NCI-H345 treated with DMSO at 0.1 percent for 48 hours (cell line): Measurements from ENCODE around the gene TIMM29.

Experiments used
- DNase-seq: peaks from one replicate; lab custom pipeline; 2025; ENCODE audit not compliant: unreplicated experiment; lab: John Stamatoyannopoulos, UW

TIMM29 gene

GRCh38 chr19:10911579-10912363 is 16.8 kb upstream of the TIMM29 start:
- no peak for DNase-seq

DNA sequence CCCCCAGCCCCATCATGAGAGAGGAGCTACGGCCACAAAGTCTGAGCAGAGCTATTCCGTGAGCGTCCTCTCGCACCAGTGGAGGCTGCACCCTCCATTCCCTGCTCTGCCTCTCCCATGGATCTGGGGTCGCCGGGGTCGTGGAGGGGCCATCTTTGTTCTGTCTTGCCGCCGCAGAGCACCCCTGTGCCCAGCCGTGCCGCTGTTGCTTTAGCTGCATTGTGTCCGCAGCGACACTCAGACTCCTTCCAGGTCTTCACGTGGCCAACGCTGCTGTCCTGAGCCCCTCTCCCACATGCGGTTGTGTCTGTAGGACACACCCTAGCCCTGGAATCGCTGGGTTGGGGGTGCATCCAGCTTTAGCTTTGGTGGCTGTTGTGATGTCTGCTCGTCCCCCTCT is 16.0 kb upstream of the TIMM29 start:
- DNase-seq, result no peak

GRCh38 chr19:10913716-10914340 is 14.8 kb upstream of the TIMM29 start:
- DNase-seq, result no peak

- DNase-seq, result no peak
Observed at GRCh38 chr19:10915130-10916091, 13.2 kb upstream of the TIMM29 start.

DNA sequence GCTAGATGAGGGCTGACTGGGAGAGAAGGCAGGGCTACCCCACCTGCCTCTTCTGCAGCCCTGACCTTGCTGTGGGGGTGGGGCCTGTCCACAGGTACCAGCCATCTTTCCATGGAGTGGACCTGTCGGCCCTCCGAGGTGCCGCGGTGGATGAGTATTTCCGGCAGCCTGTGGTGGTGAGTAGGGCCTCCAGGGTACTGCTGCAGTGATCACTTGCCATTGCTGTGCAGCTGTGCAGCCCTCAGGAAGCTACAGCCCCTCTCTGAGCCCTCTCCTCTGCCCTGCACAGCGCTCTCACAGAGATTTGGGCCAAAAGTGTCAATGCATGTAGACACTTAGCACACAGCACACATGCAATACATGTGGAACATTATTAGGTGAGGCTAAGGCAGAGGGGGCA is 12.0 kb upstream of the TIMM29 start:
- DNase-seq, result no peak

- DNase-seq, result no peak
Observed at GRCh38 chr19:10918359-10918758, 10.3 kb upstream of the TIMM29 start.

GRCh38 chr19:10919352-10920287 is 9.0 kb upstream of the TIMM29 start:
- DNase-seq, result no peak

- no peak for DNase-seq
Observed at GRCh38 chr19:10920288-10920655, 8.3 kb upstream of the TIMM29 start.

- DNase-seq, result no peak
Observed at GRCh38 chr19:10920781-10921180, 7.8 kb upstream of the TIMM29 start.

GRCh38 chr19:10921199-10921909 is 7.3 kb upstream of the TIMM29 start:
- no peak for DNase-seq

DNA sequence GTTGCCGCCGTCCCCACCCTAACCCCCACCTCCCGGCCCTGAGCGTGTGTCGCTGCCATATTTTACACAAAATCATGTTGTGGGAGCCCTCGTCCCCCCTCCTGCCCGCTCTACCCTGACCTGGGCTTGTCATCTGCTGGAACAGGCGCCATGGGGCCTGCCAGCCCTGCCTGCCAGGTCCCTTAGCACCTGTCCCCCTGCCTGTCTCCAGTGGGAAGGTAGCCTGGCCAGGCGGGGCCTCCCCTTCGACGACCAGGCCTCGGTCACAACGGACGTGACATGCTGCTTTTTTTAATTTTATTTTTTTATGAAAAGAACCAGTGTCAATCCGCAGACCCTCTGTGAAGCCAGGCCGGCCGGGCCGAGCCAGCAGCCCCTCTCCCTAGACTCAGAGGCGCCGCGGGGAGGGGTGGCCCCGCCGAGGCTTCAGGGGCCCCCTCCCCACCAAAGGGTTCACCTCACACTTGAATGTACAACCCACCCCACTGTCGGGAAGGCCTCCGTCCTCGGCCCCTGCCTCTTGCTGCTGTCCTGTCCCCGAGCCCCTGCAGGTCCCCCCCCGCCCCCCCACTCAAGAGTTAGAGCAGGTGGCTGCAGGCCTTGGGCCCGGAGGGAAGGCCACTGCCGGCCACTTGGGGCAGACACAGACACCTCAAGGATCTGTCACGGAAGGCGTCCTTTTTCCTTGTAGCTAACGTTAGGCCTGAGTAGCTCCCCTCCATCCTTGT is 6.5 kb upstream of the TIMM29 start:
- no peak for DNase-seq

- no peak for DNase-seq
Observed at GRCh38 chr19:10922638-10923014, 6.0 kb upstream of the TIMM29 start.

DNA sequence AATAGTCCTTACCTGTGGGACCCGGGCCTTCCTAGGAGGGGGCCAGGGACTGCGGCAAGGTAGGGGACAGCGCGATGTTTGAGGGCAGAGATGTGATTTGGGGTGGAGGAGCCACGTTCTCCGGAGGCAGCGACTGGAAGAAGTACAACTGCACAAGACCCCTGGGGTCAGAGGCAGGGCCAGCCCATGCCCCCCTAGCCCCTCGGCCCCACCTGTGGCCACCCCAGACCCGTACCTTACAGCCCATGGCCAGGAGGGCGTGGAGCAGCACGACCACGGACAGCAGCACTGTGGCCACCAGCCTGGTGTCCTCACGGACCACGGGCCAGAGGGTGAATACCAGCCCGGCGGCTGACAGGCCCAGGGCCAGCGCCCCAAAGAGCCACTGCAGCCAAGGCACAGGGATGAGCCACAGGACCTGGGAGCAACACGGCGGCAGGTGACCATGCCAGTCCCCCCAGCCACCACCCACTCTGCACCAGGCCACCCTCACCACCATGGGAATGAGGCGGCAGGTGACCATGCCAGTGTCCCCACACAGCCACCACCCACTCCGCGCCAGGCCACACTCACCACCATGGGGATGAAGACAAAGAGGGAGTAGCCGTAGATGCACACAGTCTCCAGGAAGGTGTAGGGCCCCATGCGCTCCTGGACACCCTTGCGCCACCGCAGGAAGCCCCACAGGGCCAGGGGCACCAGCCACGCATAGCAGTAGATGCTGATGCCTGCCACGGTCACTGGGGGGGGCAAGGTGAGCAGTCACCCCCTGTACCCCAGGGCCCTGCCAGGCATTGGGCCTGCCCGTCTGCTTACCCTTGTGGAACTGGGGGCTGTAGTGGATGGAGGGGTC is 5.1 kb upstream of the TIMM29 start:
- no peak for DNase-seq

- DNase-seq, result no peak
Observed at GRCh38 chr19:10924597-10924996, 4.0 kb upstream of the TIMM29 start.

DNA sequence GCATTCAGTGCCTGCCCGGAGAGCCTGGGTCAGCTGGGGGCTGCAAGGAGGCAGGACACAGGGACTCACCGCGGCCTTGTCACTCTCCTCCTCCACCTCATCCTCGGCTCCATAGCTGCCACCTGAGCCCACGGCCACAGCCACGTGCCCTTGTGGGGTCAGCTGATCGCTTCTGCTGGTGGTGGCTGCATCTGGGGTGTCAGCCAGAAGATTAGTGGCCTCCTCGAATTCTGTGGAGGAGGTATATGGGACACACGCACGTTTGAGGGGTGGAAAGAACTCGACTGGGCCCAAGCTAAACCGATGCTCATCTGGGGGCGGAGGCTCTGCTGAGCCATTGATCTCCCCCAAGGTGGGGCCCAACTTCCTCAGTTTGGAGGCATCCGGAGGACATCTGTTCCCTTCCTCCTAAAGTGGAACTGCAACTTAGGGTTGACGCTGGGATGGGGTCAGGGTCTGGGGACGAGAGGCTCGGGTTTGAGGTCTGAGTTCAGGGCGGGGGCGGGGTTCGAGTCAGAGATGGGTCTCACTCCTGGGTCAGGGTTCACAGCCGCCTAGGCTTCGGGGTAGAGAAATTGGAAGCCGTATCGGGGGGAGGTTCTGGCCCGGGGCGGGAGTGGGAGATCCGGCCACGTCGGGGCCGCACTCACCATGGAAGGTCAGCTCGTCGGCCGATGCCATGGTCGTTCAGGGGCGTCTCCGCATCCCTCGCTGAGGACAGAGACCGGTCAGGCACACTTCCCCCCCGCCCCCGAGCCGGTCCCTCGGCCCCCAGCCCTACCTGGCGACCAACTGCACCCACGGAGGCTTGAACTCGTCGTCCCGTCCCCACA is 665 bp upstream of the TIMM29 start:
- no peak for DNase-seq

DNA sequence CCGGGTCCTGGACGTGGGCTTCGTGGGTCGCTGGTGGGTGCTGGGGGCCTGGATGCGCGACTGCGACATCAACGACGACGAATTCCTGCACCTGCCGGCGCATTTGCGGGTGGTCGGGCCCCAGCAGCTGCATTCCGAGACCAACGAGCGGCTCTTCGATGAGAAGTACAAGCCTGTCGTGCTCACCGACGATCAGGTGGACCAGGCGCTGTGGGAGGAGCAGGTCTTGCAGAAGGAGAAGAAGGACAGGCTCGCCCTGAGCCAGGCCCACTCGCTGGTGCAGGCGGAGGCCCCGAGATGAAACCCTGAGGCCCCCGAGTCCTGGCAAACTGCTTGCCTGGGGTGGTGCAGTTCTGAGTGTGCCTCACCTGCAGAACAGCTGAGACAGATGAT is 787 bp downstream of the TIMM29 start:
- DNase-seq, result no peak

DNA sequence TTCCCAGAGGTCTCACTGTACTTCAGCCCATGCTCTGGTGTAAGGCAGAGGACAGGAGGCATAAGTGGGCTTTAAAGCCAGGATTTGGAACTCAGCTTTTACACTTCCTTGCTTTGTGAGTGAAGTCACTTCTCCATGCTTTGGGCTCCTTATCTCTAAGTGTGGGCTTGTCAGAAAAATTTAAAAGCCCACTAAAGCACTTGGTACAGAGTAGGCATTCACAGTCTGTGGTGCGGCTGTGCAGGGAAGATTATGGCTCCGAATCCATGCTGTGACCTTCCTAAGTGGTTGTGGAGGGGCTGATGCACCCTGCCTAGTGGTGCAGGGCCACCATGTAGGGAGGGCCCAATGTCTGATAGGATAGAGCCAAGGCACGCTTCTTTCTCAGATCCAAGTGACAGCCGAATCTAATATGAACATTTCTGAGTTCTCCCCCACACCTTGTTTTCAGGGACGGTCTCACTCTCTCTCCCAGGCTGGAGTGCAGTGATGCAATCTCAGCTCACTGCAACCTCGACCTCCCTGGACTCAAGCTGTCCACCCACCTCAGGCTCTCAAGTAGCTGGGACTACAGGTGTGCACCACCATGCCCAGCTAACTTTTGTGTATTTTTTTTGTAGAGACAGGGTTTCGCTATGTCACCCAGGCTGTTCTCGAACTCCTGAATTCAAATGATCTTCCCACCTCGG is 6.9 kb downstream of the TIMM29 start:
- DNase-seq, result no peak
